ENCODE results near the gene TBC1D8. TPM values are rescaled to one million over a fixed set of nuclear protein-coding genes. Genes with fewer than 3 reads are reported as not detected.

Gene TBC1D8
- total and polyA plus RNA-seq, 9 of the 15 experiments (the other 6 are each of a cell fraction or from before 2014, with no cell fraction given): 0.36 to 1.3 (median 0.82) TPM

GRCh38 chr2:101040072-101040471 is 111.1 kb downstream of the TBC1D8 start (continued):
- TF ChIP-seq, protein P1, sequence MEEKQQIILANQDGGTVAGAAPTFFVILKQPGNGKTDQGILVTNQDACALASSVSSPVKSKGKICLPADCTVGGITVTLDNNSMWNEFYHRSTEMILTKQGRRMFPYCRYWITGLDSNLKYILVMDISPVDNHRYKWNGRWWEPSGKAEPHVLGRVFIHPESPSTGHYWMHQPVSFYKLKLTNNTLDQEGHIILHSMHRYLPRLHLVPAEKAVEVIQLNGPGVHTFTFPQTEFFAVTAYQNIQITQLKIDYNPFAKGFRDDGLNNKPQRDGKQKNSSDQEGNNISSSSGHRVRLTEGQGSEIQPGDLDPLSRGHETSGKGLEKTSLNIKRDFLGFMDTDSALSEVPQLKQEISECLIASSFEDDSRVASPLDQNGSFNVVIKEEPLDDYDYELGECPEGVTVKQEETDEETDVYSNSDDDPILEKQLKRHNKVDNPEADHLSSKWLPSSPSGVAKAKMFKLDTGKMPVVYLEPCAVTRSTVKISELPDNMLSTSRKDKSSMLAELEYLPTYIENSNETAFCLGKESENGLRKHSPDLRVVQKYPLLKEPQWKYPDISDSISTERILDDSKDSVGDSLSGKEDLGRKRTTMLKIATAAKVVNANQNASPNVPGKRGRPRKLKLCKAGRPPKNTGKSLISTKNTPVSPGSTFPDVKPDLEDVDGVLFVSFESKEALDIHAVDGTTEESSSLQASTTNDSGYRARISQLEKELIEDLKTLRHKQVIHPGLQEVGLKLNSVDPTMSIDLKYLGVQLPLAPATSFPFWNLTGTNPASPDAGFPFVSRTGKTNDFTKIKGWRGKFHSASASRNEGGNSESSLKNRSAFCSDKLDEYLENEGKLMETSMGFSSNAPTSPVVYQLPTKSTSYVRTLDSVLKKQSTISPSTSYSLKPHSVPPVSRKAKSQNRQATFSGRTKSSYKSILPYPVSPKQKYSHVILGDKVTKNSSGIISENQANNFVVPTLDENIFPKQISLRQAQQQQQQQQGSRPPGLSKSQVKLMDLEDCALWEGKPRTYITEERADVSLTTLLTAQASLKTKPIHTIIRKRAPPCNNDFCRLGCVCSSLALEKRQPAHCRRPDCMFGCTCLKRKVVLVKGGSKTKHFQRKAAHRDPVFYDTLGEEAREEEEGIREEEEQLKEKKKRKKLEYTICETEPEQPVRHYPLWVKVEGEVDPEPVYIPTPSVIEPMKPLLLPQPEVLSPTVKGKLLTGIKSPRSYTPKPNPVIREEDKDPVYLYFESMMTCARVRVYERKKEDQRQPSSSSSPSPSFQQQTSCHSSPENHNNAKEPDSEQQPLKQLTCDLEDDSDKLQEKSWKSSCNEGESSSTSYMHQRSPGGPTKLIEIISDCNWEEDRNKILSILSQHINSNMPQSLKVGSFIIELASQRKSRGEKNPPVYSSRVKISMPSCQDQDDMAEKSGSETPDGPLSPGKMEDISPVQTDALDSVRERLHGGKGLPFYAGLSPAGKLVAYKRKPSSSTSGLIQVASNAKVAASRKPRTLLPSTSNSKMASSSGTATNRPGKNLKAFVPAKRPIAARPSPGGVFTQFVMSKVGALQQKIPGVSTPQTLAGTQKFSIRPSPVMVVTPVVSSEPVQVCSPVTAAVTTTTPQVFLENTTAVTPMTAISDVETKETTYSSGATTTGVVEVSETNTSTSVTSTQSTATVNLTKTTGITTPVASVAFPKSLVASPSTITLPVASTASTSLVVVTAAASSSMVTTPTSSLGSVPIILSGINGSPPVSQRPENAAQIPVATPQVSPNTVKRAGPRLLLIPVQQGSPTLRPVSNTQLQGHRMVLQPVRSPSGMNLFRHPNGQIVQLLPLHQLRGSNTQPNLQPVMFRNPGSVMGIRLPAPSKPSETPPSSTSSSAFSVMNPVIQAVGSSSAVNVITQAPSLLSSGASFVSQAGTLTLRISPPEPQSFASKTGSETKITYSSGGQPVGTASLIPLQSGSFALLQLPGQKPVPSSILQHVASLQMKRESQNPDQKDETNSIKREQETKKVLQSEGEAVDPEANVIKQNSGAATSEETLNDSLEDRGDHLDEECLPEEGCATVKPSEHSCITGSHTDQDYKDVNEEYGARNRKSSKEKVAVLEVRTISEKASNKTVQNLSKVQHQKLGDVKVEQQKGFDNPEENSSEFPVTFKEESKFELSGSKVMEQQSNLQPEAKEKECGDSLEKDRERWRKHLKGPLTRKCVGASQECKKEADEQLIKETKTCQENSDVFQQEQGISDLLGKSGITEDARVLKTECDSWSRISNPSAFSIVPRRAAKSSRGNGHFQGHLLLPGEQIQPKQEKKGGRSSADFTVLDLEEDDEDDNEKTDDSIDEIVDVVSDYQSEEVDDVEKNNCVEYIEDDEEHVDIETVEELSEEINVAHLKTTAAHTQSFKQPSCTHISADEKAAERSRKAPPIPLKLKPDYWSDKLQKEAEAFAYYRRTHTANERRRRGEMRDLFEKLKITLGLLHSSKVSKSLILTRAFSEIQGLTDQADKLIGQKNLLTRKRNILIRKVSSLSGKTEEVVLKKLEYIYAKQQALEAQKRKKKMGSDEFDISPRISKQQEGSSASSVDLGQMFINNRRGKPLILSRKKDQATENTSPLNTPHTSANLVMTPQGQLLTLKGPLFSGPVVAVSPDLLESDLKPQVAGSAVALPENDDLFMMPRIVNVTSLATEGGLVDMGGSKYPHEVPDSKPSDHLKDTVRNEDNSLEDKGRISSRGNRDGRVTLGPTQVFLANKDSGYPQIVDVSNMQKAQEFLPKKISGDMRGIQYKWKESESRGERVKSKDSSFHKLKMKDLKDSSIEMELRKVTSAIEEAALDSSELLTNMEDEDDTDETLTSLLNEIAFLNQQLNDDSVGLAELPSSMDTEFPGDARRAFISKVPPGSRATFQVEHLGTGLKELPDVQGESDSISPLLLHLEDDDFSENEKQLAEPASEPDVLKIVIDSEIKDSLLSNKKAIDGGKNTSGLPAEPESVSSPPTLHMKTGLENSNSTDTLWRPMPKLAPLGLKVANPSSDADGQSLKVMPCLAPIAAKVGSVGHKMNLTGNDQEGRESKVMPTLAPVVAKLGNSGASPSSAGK (IDR thresholded peaks at IDR 0.05): peak; percentile 49
- TF ChIP-seq ZNF445 (CRISPR knock-in tag; IDR thresholded peaks at IDR 0.05; ENCODE audit: low read depth) (no peak), ZBTB43 (CRISPR knock-in tag; IDR thresholded peaks at IDR 0.05) (no peak), CLOCK (CRISPR knock-in tag; IDR thresholded peaks at IDR 0.05; ENCODE audit: borderline replicate concordance) (no peak), PKNOX1 (IDR thresholded peaks at IDR 0.05) (peak; percentile 22; the same call in 1 of the 2 replicates), TFE3 (CRISPR knock-in tag; IDR thresholded peaks at IDR 0.05) (no peak)
- TF ChIP-seq, protein P2, sequence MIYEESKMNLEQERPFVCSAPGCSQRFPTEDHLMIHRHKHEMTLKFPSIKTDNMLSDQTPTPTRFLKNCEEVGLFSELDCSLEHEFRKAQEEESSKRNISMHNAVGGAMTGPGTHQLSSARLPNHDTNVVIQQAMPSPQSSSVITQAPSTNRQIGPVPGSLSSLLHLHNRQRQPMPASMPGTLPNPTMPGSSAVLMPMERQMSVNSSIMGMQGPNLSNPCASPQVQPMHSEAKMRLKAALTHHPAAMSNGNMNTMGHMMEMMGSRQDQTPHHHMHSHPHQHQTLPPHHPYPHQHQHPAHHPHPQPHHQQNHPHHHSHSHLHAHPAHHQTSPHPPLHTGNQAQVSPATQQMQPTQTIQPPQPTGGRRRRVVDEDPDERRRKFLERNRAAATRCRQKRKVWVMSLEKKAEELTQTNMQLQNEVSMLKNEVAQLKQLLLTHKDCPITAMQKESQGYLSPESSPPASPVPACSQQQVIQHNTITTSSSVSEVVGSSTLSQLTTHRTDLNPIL (CRISPR knock-in tag; IDR thresholded peaks at IDR 0.05): no peak

Data from K562 (cell line).